ENCODE results near the gene DYNLL2.

DNA sequence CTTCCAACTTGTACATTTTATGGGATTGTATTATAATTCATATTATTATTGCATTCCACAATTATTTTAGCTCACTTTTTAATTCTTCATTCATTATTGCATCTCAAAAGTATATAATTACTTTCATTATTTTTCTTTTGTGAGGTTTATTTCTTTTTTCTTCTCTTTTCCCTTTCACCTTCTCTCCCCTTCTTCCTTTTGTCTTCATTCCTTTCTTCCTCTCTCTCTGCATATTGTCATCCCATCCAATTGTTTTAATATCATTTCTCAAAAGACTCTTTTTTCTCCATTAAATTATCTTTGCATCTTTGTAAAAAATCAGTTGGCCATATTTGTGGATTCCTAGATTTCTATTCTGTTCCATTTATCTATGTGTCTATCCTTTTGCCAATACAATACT is 17.3 kb downstream of the DYNLL2 start:
- TF ChIP-seq, protein P1, sequence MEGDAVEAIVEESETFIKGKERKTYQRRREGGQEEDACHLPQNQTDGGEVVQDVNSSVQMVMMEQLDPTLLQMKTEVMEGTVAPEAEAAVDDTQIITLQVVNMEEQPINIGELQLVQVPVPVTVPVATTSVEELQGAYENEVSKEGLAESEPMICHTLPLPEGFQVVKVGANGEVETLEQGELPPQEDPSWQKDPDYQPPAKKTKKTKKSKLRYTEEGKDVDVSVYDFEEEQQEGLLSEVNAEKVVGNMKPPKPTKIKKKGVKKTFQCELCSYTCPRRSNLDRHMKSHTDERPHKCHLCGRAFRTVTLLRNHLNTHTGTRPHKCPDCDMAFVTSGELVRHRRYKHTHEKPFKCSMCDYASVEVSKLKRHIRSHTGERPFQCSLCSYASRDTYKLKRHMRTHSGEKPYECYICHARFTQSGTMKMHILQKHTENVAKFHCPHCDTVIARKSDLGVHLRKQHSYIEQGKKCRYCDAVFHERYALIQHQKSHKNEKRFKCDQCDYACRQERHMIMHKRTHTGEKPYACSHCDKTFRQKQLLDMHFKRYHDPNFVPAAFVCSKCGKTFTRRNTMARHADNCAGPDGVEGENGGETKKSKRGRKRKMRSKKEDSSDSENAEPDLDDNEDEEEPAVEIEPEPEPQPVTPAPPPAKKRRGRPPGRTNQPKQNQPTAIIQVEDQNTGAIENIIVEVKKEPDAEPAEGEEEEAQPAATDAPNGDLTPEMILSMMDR (IDR thresholded peaks at IDR 0.05) = no peak
- no peak for TF ChIP-seq ESRRA (IDR thresholded peaks at IDR 0.05; ENCODE audit: borderline replicate concordance, low read length)
- no peak for TF ChIP-seq PHF8 (IDR thresholded peaks at IDR 0.05; ENCODE audit: borderline replicate concordance, low read depth)
- TF ChIP-seq HOXA7 (CRISPR knock-in tag; IDR thresholded peaks at IDR 0.05) = no peak
- TF ChIP-seq POLR2A (IDR thresholded peaks at IDR 0.05; ENCODE audit: low read length) = no peak
- no peak for TF ChIP-seq RCOR1 (IDR thresholded peaks at IDR 0.05; ENCODE audit: low read depth, low read length)
